ENCODE data around the gene WNT5A. TPM values are rescaled to one million over a fixed set of nuclear protein-coding genes. Genes with fewer than 3 reads are reported as not detected.
"Not testable (repeated sequence)": the region's sequence is repeated elsewhere in the genome, so short reads cannot be mapped to it uniquely, and the experiment has no call there.

The WNT5A gene
- total RNA-seq, 1 experiment from 2014 or later = 10.9 TPM

GRCh38 chr3:55511895-55512570, 24.9 kb upstream of the WNT5A start:
- in situ Hi-C loops (cut with HindIII; ENCODE audit: low pct_unique_long_range_greater_than_20kb, low sequenced_read_pairs) = no loop called here
- DNase-seq (ENCODE audit: low read depth) = no peak

DNA sequence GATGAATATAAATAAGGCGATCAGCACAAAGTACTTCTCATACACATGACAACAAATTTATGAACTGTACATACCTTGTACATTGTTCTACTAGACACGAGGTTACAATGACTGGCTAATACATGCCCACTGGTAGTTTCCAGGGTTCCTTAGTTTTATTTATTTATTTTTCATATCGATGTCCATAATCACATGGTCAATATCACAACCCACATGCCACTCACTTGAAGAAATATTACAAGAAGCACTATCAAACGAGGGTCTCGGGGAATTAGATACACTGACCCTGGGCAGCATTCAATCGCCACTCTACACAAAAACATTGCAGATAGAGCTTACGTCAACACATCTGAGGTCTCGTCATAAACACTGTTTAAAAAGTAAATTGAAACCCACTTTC, 21.2 kb upstream of the WNT5A start:
- no peak for DNase-seq (ENCODE audit: low read depth)
- in situ Hi-C loops (cut with HindIII; ENCODE audit: low pct_unique_long_range_greater_than_20kb, low sequenced_read_pairs) = no loop called here

DNA sequence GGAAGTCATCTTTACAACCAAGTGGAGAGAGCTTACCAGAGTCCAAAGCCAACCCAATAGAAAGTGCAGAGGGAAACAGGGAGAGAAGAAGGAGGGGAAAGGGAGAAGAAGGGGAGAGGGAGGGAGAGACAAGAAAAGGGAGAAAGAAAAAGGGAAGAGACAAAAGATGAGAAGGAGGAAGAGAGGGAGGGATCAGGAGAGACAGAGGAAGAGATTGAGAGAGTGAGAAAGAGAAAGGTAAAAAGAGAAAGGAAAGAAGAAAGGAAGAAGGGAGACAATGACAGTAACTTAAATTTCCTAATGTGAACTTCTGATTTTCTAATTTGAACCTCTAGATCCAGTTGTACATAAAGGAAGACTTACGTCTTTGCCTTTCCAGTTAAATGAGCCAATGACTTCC, 20.7 kb upstream of the WNT5A start:
- no peak for DNase-seq (ENCODE audit: low read depth)
- in situ Hi-C loops (cut with HindIII; ENCODE audit: low pct_unique_long_range_greater_than_20kb, low sequenced_read_pairs) = no loop called here

DNA sequence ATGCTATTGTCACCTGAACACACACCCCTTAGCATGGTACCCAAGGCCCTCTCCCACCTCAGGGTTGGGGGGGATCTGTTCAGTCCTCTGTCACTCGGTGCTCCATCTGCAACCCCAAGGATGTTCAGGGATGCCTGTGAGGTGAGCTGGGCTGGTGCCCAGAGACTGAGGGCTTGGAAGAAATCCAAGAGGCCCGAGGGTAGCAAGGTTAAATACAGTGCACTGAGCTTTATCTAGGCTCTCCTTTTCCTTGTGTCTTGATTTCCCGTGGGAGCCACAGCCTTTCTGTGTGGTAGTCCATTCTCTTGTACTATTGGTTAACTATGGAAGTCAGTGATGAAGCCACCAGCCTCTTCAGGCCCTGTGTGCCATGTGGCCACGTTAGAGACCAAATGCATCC, 18.7 kb upstream of the WNT5A start:
- in situ Hi-C loops (cut with HindIII; ENCODE audit: low pct_unique_long_range_greater_than_20kb, low sequenced_read_pairs) = no loop called here
- DNase-seq (ENCODE audit: low read depth) = no peak

- in situ Hi-C loops (cut with HindIII; ENCODE audit: low pct_unique_long_range_greater_than_20kb, low sequenced_read_pairs) = not testable (repeated sequence)
- DNase-seq (ENCODE audit: low read depth) = peak; percentile 31
Observed at GRCh38 chr3:55505102-55505501, 18.0 kb upstream of the WNT5A start.

DNA sequence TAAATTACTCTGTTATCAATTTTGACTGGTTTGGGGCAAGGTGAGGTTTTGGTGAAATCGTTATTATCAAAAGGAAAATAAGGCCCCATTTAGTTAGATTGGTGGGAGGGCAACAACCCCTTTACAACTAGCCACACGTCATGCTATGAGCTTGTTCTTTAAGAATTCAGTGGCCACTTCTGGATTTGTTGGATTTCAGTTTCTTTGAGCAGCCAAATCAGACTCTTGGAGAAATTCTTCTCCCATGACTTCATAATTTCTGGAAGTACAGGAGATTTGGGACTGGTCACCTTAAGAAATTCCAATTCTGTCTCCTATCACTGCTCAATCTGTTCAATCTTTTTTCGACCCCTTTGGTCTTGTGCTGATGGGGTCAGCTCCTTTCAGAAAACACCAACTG, 14.8 kb upstream of the WNT5A start:
- no peak for DNase-seq (ENCODE audit: low read depth)
- in situ Hi-C loops (cut with HindIII; ENCODE audit: low pct_unique_long_range_greater_than_20kb, low sequenced_read_pairs) = no loop called here

DNA sequence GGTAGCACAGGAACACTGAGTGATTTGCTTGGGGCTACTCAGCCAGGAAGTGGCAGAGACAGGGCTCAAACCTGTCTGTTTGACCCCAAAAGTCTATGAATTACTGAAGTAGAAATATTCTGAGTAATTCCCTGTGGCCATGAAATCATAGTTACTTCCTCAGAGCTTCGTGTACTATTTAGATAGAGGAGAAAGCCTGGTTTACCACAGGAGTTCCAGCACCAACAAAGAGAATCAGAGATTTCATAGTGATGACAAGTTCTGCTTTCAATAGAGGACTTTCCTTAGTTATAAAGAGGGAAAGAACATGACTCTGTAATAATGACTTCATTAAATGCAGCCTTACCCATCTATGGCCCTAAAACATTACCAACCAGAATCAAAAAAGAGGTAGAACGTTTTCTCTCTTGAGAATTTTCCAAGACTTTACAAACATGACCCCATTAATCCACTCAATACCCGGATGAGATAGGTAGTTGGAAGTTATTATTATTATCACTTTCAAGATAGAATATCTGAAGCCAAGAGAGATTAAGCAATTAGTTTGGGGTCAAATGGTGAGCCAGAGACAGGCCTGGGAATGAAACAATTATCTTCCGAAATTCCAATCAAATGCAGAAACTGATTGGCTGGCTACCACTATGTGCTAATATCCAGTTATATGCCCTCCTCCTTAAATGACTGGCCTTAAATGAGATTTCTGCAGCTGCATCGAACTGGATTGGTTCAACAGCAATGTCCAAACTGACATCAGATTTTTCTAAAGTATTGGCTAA, 13.6 kb upstream of the WNT5A start:
- no peak for DNase-seq (ENCODE audit: low read depth)
- in situ Hi-C loops (cut with HindIII; ENCODE audit: low pct_unique_long_range_greater_than_20kb, low sequenced_read_pairs) = no loop called here

DNA sequence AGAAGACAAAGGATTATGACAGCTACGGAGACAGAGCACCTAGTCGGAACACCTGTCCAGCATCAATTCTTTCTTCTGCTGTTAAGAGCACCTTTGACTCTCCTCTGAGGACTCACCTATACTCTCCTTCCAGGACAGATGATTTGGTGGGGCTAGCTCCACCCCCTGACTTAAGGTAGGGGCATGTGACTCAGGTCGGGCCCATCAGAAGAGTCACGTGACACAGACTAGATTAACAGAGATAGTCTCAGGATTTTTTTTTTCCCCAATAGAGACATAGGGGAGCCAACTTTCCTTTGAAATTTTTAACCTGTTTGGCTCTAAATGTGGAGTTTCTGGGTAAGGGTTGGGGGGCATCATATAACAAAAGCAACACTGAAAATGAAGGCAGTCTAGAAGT, 11.4 kb upstream of the WNT5A start:
- in situ Hi-C loops (cut with HindIII; ENCODE audit: low pct_unique_long_range_greater_than_20kb, low sequenced_read_pairs) = no loop called here
- no peak for DNase-seq (ENCODE audit: low read depth)

DNA sequence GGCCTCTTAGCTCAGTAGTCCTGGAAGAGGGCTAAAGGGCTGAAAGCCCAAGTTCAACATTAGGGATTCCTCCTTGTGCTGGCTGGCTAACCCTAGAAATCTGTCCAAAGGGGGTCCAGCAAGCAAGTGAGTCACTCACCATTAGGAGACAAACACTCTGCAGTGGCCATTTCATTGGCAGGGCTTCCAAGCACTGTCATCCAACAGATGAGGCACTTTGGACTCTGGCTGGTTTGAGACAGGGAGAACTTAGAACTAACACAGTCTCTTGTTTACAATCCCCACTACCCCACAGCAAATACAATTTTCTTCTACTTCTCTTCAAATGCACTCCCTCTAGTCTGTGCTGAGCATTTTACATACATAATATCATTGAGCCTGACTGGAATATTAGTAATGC, 10.1 kb upstream of the WNT5A start:
- no peak for DNase-seq (ENCODE audit: low read depth)
- in situ Hi-C loops (cut with HindIII; ENCODE audit: low pct_unique_long_range_greater_than_20kb, low sequenced_read_pairs) = no loop called here

DNA sequence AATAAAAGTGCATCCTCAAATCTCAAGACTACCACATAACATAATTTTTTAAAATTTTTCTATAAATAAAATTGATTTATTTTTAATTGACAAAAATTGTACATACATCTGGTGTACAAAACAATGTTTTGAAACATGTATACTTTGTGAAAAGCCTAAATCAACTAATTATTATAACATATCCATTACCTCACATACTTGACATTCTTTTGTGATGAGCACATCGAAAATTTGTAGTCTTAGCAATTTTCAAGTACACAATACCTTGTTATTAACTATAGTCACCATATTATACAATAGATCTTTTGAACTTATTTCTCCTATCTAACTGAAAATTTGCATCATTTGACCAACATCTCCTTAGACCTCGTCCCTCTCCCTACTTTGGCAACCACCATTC, 7.9 kb upstream of the WNT5A start:
- in situ Hi-C loops (cut with HindIII; ENCODE audit: low pct_unique_long_range_greater_than_20kb, low sequenced_read_pairs) = no loop called here
- no peak for DNase-seq (ENCODE audit: low read depth)

GRCh38 chr3:55492976-55493375, 5.9 kb upstream of the WNT5A start:
- DNase-seq (ENCODE audit: low read depth) = no peak
- in situ Hi-C loops (cut with HindIII; ENCODE audit: low pct_unique_long_range_greater_than_20kb, low sequenced_read_pairs) = no loop called here

DNA sequence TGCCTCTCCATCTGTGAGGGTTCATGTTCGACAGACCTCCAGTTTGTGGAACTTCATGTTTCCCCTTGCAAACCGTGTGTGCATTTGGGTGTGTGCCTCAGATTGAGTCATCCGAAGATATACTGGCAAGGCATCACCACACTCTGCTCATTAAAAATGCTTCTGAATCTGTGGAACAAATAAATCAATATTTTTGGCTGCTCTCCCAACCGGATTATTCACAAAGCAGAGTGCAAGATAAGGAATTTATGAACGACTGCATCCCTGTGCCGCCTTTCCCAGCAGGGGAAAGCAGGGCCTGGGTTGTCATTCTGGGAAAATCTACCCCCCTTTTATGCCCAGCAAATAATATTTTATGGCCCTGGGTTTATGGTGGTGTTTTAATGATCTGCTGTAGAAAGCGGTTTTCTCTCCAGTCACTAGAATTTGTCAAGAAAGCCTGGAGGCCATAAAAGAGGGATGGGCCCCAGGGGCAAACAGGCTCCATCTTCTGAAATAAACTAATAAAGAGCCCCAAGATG, 4.2 kb upstream of the WNT5A start:
- no peak for DNase-seq (ENCODE audit: low read depth)
- in situ Hi-C loops (cut with HindIII; ENCODE audit: low pct_unique_long_range_greater_than_20kb, low sequenced_read_pairs) = no loop called here

DNA sequence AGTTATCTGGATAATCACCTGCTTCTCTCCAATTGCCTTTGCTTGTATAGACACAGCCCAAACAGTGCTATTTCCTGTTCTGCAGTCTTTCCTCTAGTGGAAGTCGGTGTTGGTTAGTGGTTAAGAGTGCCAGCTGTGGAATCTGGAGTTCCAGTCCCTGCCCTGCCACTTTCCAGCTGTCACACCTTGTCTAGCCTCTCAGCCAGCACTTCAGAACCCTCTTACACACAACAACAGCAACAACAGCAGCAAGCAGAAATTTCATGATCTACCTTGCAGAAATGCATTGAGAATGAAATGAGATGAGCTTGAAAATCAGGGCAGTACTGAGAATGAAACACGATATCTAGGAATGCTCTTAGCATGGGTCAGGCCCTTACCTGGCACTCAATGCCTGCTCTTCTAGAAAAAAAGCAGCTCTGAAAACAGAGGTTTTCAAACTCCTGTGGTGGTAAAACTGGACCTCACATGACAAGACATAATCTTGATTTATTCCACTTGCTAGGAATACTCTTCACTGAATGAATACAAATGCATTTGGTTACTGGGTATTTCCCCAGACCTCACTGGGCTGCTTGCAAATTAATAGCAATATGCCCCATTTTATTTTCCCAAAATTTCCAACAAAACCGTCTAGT, 3.3 kb upstream of the WNT5A start:
- no peak for DNase-seq (ENCODE audit: low read depth)
- in situ Hi-C loops (cut with HindIII; ENCODE audit: low pct_unique_long_range_greater_than_20kb, low sequenced_read_pairs) = no loop called here

GRCh38 chr3:55489798-55490132, 2.7 kb upstream of the WNT5A start:
- in situ Hi-C loops (cut with HindIII; ENCODE audit: low pct_unique_long_range_greater_than_20kb, low sequenced_read_pairs) = no loop called here
- DNase-seq (ENCODE audit: low read depth) = no peak

GRCh38 chr3:55488398-55489055, 1.4 kb upstream of the WNT5A start:
- peak; percentile 63 for DNase-seq (ENCODE audit: low read depth)
- in situ Hi-C loops (cut with HindIII; ENCODE audit: low pct_unique_long_range_greater_than_20kb, low sequenced_read_pairs) = no loop called here

- in situ Hi-C loops (cut with HindIII; ENCODE audit: low pct_unique_long_range_greater_than_20kb, low sequenced_read_pairs) = no loop called here
- peak; percentile 70 for DNase-seq (ENCODE audit: low read depth)
Observed at GRCh38 chr3:55487381-55488241, 505 bp upstream of the WNT5A start.

DNA sequence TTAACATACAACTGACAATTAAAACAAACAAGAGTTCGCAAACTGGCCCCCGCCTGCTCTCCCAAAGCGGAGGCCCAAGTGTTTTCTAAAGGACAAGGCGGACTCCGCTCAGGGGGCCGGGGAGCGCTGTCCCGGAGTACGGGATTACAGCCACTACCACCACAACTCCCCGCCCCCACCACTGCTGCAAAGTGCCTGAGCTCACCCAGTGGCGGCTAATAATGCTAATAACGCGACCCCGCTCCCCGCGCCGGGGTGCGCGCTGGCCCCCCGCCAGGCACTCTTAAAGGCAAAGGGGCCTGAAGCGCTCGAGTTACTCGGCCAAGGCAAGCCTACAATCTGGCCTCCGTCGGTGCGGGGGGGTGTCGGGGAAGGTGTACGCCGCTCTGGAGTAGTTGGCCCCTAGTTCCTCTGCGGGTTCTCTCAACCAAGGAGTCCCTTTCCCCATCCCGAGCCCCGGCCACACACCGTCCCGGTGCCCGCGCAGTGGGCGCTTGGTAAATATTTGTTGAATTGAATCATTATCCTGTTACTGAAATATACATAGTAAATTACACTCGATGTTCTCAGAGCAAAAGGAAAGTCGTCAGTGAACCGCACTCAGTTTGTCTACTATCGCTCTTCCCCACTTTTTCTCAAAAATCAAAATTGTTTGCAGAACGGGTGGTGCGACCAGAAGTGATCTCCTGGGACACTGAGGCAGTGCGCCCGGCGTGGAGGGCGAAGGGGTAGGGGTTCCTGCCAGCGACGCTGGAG, 827 bp downstream of the WNT5A start:
- in situ Hi-C loops (cut with HindIII; ENCODE audit: low pct_unique_long_range_greater_than_20kb, low sequenced_read_pairs) = no loop called here
- DNase-seq (ENCODE audit: low read depth) = peak; percentile 76

Measured in Caki2 (cell line).